ENCODE results near the gene ADAMTS19. TPM values are rescaled to one million over a fixed set of nuclear protein-coding genes. Genes with fewer than 3 reads are reported as not detected.

ADAMTS19 gene
- total RNA-seq, 1 experiment from 2014 or later: 20.3 TPM

- Mint-ChIP-seq H3K27ac (no peak overlapping the region), H3K27me3 (ENCODE audit: low read depth) (no peaks in the 10 kb centered on the region), H3K4me3 (no peak overlapping the region), H3K9me3 (peaks cover 0 to 3% of the 10 kb centered on the region in 2 experiments; a peak in 2 of 5 replicates), H3K4me1 (no peaks in the 10 kb centered on the region), H3K36me3 (ENCODE audit: insufficient read depth in 1 of 3, low read depth in 3 of 3) (no peaks in the 10 kb centered on the region; a peak in 1 of 7 replicates)
- Histone ChIP-seq H3K23ac (ENCODE audit: insufficient read length, low read depth, low read length) (no peak overlapping the region), H2BK5ac (ENCODE audit: insufficient read length, low read length) (no peak overlapping the region), H3T11ph (ENCODE audit: low read length) (no peak overlapping the region), H3K4me2 (ENCODE audit: insufficient read depth, insufficient read length, low read length) (no peak overlapping the region), H2BK120ac (ENCODE audit: low read depth, low read length, poor library complexity, severe bottlenecking) (no peak overlapping the region), H3K4ac (ENCODE audit: low read depth, low read length) (no peak overlapping the region), H2BK12ac (ENCODE audit: insufficient read length, low read depth, low read length) (no peak overlapping the region), H4K8ac (replicated peaks; ENCODE audit: insufficient read length, low read depth, low read length) (no peak overlapping the region), H3K14ac (ENCODE audit: insufficient read depth, low read length) (no peak overlapping the region), H3K79me2 (ENCODE audit: insufficient read depth, low read length) (no peaks in the 10 kb centered on the region), H3K9ac (ENCODE audit: extremely low read depth, insufficient read length, low read length) (no peak overlapping the region), H3K27me3 (ENCODE audit: insufficient read depth, low read length) (no peaks in the 10 kb centered on the region), H3K79me1 (ENCODE audit: insufficient read depth, low read depth, low read length, poor library complexity, severe bottlenecking) (no peaks in the 10 kb centered on the region), H3K27ac (ENCODE audit: insufficient read length, low read depth, low read length) (no peak overlapping the region), H2BK15ac (ENCODE audit: low read depth, low read length) (no peak overlapping the region), H4K91ac (ENCODE audit: insufficient read length, low read depth, low read length) (no peak overlapping the region), H3K4me1 (ENCODE audit: insufficient read depth, low read length) (no peaks in the 10 kb centered on the region), H3K23me2 (ENCODE audit: insufficient read length, low read depth, low read length, poor library complexity, severe bottlenecking) (no peaks in the 10 kb centered on the region), H3K18ac (ENCODE audit: insufficient read length, low read depth, low read length) (no peak overlapping the region), H4K20me1 (ENCODE audit: control insufficient read depth, insufficient read depth, insufficient read length) (no peaks in the 10 kb centered on the region), H4K5ac (ENCODE audit: insufficient read length, low read depth, low read length) (no peak overlapping the region), H2AFZ (ENCODE audit: low read length) (no peak overlapping the region), H3K56ac (ENCODE audit: insufficient read length, low read depth, low read length) (no peak overlapping the region), H2AK5ac (ENCODE audit: insufficient read length, low read length) (no peak overlapping the region), H3K9me3 (ENCODE audit: control insufficient read depth, low read depth, low read length) (no peaks in the 10 kb centered on the region), H2BK20ac (ENCODE audit: low read depth, low read length, poor library complexity, severe bottlenecking) (no peak overlapping the region)
- no peak for TF ChIP-seq CTCF (conservative IDR thresholded peaks at IDR 0.05)
- no peak for DNase-seq
Measured at GRCh38 chr5:129425031-129425430, 35.1 kb upstream of the ADAMTS19 start.
